Measurements from ENCODE around the gene MAPK14.
A peak's percentile ranks its signal among the peaks of the same experiment; 100 is the strongest.
"Not testable (repeated sequence)": the region's sequence is repeated elsewhere in the genome, so short reads cannot be mapped to it uniquely, and the experiment has no call there.

Gene MAPK14

DNA sequence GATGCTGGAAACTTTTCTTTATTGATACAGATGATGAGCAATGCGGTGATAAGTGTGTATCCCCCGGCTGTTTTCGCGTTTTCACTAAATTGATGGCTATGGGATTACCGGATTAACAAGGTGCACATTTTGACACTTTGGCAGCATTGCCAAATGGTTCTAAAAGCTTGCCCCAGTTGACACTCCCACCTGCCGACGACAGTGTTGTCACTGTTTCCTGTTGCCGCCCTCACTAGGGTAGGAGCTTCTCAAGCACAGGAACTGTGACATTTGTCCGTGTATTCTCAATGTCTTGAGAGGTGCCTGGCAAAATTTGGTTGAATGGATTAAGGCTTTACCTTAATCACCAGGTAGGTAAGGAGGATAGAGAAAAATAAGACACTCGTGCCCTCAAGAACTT is 92.9 kb downstream of the MAPK14 start:
- DNase-seq (ENCODE audit: extremely low read depth in 1 of 2, low read depth in 1 of 2): peak; percentile 39 to 64

DNA sequence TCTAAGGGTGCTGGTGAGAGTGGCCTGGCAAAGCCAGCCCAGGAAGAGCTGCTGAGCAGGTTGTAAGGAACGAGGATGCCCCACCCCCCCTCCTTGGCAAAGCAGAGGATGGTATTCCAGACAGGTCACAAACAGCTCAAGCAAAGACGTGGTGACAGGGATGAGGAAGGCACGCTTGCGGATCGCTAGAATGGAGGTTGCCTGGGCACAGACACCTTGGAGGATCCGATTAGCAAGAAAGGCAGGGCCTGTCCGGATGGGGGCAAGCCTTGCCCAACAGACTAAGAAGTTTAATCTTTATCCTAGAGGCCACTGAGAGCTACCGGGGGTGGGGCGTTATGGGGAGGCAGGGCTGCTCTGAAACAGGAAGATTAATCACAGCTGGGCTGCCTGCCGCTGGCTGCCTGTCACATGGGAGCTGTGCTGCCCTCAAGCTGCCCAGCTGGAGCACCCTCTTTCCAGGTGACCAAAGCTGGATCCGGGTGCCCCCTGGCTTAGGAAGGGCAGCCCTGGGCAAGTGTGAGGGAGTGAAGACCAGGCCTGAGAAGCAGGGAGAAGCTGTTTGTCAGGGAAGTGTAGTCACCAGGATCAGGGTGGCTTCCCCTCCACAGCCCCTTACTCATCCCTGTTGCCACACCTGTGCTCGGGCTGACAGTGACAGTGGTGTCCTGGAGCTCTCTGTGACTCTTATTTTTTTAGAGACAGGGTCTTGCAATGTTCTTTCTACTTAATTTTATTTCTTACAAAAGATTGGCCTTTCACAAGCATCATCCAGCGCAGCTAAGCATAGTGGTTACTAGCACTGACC is 93.6 kb downstream of the MAPK14 start:
- DNase-seq (ENCODE audit: extremely low read depth in 1 of 2, low read depth in 1 of 2): peak; percentile 35 to 62

DNA sequence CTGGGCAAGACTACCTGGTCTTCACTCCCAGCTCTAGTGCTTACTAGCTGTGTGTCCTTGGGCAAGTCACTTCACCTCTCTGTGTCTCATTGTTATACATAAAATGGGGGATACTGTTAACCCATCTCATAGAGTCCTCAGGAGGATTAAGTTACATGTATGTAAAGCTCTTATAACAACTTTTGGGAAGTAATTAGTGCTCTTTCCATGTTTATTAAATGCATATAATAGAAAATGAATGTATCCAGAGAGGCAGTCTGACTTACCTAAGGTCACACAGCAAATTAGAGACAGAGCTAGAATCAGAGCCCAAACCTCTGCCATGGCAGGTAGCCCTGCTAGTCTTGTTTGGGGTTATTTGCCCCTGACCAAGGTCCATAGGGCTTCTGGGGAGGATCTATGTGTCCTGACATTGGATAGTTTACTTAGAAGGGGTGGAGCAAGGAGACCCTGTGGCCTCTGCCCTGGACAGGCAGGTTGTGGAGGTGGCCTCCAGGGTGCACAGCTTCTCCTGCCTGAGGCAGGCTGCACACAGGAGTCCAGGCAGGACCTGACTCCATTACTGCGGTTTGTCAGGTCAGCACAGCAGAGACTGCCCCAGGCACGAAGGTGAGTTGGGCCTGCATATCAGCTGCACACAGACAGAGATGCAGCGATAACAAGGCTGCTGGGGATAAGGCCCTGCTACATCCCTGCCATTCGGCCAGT is 94.3 kb downstream of the MAPK14 start:
- DNase-seq (ENCODE audit: extremely low read depth in 1 of 2, low read depth in 1 of 2): no peak

DNA sequence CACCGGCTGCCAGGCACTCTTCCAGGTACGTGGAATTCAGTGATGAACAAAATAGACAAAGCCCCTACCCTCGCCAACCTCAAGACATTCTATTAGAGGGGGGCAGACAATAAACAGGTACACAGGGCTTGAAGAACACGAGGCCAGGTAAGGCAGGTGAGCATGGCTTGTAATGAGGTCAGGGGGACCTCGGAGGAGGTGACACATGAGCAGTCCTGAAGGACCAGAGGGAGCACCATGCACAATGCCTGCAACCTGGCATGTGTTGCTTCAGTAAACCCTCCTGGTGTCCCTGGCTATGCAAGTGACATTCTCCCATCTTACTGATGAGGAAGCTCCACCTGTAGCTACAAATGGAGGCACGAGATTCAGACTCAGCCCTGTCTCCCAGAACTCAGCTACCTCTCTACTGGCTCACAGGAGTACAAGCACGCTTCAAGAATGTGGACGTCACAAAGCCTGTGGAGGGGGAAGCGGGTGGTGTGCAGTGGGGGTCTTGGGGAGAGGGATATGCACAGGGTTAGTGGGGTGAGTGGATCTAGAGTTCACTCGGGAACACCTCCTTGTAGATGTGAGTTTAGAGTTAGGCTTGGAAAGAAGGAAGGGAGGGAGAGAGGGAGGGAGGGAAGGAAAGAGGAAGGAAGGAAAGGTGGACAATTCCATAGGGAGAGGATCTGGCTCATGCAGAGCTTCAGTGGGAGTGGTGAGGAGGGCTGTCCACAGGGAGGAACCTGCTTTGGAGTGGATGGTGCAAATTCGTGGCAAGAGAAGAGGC is 95.1 kb downstream of the MAPK14 start:
- DNase-seq (ENCODE audit: extremely low read depth in 1 of 2, low read depth in 1 of 2): no peak

DNA sequence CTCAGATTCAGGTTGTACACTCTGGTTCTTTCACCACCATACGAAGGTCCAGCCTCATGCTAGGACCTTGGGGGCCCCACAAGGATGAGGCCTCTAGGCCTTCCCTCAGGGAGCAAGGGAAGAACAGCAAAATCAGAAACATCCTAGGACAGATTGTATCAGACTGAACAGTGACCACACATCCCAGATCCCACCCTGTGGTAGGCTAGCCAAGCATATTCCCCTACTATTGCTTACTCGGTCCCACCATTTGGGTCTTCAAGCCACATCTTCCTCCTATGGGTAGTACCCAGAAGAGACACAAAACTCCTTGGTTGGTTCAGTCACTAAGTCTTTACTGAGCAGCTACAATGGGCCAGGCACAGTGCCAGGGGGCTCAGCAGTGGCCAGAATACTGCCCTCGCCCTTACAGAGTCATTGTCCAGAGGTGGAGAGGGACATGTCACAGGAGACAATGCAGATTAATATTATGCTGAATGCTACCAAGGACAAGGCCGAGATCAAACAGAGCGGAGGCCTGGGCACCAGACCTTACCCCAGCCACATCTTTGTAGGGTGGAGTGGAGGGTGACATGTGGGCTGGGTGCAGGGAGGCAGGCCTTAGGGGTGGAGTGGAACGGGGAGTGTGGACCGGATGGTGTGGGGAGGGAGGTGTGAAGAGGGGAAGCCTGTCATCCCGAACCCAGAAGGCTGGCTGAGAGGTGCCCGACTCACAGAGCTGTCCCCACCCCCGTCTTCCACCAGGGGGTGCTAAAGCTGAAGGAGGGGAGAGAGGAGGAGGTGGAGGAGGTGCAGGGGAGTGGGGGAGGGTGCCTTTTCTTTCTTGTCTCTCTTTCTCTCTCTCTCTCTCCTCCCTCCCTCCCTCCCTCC is 95.9 kb downstream of the MAPK14 start:
- DNase-seq (ENCODE audit: extremely low read depth in 1 of 2, low read depth in 1 of 2): peak; percentile 81 to 88

DNA sequence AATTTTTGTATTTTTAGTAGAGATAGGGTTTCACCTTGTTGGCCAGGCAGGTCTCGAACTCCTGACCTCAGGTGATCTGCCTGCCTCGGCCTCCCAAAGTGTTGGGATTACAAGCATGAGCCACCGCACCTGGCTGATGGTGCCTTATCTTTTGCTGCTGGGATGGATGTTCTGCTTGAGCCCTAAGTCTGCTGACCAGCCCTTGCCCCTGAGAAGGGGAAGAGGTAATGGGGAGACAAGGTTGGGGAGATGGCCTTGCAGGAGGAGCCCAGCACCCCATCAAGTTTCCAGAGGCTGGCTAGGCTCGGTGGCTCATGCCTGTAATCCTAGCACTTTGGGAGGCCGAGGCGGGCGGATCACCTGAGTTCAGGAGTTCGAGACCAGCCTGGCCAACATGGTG is 96.7 kb downstream of the MAPK14 start:
- not testable (repeated sequence) for DNase-seq (ENCODE audit: extremely low read depth in 1 of 2, low read depth in 1 of 2)

DNA sequence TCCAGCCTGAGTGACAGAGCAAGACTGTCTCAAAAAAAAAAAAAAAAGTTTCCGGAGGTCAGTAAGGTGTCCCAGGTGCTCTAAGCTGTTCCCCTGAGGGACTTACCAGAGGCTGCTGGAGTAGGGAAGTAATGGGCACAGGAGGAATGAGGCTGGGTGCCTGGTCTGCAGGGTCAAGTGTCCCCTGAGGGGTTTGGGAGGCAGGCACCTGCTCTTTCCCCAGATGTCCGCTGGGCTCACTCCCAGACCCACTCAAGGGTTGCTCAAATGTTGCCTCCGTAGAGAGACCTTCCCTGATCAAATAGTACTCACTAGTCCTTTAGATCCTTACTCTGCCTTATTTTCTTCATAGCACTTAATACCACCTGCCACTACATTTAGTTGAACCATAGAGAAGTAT is 97.3 kb downstream of the MAPK14 start:
- DNase-seq (ENCODE audit: extremely low read depth in 1 of 2, low read depth in 1 of 2): no peak

DNA sequence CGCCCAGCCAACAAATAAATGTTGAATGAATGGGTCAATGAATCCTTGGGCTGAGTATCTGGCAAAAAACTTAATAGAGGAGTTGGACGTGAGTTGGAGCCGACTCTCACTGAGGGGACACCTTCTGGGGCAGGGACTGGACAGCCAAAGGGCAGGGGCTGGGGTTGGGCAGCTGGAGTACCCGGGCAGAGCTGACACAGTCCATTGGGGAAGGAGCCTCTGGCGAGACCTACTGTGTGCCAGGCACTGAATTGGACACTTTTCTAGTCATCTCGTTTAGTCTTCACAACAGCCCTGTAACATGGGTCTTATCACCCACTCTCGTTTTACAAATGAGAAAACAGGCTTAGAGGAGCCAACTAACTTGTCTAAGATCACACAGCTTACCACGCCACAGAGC is 98.0 kb downstream of the MAPK14 start:
- DNase-seq (ENCODE audit: extremely low read depth in 1 of 2, low read depth in 1 of 2): no peak

DNA sequence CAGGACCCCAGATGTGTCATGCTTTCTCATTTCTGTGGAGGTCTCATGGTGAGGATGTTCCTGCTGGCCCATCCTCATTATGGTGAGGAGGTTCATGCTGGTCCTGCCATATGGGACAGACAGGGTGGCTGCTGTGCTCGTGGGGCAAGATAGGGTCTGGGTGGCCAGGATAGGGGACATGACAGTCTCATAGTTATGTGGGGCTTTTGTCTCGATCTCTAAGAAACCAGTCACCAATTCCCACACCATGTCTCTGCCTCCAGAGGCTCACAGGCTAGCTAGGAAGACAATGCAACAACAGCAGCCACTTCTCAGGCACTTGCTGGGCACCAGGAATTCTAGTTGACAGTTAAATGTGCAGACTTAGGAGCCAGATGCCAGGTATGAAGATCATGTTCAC is 98.5 kb downstream of the MAPK14 start:
- no peak for DNase-seq (ENCODE audit: extremely low read depth in 1 of 2, low read depth in 1 of 2)

DNA sequence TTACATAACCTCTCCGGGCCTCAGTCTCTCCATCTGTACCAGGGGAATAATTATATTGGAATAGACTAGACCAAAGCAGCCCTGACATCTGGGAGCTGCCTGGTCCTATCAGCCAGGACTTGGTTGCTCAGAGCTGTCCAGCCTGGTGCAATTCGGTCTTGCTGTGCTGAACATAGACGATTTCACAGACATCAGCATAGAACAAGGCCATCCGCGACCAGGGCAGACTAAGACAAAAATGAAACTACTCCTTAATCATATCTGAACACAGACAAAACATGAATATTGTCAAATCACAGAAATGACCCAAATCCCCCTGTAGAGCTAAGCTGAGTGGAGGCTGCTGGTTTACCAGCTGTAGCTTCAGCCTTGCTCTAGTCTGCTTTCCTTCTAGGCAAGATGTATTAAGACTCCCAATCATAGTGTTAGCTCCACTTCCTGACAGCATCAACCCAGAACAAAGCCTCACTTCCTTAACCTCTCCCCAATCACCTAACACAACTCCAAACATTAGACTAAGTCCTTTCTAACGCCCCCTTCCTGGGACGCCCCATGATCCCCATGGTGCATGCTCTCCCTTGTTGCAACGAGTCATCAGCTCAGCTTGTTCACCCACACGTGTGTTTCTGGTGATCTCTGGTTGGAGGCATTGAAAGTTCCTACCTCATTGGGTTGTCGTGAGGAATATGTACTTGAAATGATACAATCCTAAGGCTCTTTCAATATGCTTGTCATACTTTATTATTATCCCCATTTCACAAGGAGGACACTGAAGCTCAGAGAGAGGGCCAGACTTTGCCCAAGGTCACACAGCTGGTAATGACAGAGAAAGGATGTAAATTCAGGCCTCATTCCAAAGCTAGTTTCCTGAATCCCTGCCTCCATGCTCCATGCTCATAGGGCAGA is 99.2 kb downstream of the MAPK14 start:
- DNase-seq (ENCODE audit: extremely low read depth in 1 of 2, low read depth in 1 of 2): no peak

DNA sequence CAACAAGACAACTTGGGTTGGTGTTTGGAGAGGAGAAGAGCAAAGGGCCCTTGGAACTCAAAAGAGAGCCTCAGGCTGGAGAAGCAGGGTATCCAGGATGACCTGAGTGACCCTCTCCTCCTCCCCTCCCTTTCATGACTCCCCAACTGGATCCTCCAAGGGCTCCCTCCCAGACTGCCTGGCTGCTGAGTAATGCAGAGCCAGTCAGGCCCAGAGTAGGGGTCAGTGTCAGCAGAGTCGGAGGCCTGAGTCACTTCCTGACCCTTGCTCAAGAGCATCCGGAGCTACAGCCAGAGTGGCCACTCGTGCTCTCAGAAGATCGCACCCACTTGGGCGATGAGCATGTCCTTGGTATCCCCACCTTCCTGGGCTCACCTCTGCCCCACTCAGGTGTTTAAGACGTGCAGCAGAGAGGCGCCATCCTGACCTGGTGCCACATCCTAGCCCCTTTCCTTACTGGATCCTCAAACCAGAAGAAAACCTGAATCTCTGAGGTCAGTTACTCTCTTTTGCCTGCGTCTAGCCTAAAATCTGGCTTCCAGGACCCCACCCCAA is 99.9 kb downstream of the MAPK14 start:
- no peak for DNase-seq (ENCODE audit: extremely low read depth in 1 of 2, low read depth in 1 of 2)

DNA sequence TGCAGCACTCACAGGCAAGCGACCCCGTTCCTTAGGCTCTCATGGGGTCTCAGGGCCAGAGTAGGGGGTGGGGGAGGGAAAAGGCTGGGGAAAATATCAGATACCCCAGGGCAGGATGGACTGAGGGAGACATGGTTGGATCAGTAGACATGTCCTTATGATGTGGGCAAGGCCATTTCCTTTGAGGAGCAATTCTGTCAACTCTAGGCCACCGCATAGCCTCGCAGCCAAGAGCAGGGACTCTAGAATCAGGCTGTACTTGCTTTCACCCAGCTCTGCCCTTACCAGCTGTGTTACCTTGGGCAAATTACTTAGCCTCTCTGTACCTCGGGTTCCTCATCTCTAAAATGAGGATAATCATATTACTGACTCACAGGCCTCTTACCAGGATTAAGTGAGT is 100.5 kb downstream of the MAPK14 start:
- no peak for DNase-seq (ENCODE audit: extremely low read depth in 1 of 2, low read depth in 1 of 2)

DNA sequence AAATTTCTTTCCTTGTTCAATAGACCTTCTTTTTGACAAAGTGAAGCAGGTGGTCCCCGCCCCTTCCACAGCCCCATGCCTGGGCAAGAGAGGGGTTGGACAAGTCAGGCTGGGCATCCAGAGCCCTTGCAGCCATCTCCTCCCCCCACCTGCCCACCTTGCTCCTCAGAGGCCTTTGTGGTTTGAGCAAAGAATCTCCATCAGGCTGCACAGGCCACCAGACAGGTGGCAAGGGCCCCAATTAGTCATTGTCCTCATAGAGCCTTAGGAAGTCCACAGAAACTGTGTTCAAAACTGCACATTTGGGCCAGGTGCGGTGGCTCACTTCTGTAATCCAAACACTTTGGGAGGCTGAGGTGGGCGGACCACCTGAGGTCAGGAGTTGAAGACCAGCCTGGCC is 101.2 kb downstream of the MAPK14 start:
- no peak for DNase-seq (ENCODE audit: extremely low read depth in 1 of 2, low read depth in 1 of 2)

DNA sequence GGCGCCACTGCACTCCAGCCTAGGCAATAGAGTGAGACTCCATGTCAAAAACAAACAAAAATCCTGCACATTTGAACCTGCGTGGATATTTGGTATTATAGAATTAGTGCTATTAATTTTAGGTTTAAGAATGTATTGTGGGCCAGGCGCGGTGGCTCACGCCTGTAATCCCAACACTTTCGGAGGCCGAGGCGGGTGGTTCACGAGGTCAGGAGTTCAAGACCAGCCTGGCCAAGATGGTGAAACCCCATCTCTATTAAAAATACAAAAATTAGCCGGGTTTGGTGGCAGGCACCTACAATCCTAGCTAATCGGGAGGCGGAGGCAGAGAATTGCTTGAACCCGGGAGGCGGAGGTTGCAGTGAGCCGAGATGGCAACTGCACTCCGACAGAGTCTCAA is 101.7 kb downstream of the MAPK14 start:
- not testable (repeated sequence) for DNase-seq (ENCODE audit: extremely low read depth in 1 of 2, low read depth in 1 of 2)

DNA sequence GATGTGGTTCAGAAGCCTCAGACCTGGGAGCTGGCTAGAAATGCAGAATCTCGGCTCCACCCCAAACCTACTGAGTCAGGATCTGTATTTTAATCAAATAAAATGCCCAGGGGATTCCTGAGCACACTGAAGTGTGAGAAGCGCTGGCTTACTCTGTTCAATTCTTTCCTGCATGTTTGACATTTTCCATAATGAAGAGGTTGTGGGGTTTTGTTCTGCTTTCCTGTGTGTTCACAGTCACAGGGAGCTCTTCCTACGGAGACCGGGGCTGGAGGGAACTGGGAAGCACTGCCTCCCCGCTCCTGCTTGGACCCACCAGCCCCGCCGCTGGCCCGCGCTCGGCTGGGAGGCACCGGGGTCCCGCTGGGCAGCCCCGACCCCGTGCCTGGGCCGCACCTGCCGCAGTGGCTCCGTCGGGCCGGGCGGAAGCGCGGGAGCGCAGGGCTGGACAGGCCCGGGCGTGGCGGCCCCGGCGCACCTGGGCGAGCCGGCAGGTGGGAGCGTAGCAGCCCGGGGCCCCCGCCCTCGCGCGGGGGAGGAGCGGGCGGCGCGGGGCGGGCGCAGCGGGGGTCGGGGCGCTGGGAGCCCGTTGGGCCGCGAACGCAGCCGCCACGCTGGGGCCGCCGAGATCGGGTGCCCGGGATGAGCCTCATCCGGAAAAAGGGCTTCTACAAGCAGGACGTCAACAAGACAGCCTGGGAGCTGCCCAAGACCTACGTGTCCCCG is 102.5 kb downstream of the MAPK14 start, which contains the start of gene MAPK13:
TSS of gene MAPK13 (plus strand) at position 573 of the 726 bp plus-strand sequence. CDS start at position 643, 70 bp downstream.
- DNase-seq (ENCODE audit: extremely low read depth in 1 of 2, low read depth in 1 of 2): no peak

DNA sequence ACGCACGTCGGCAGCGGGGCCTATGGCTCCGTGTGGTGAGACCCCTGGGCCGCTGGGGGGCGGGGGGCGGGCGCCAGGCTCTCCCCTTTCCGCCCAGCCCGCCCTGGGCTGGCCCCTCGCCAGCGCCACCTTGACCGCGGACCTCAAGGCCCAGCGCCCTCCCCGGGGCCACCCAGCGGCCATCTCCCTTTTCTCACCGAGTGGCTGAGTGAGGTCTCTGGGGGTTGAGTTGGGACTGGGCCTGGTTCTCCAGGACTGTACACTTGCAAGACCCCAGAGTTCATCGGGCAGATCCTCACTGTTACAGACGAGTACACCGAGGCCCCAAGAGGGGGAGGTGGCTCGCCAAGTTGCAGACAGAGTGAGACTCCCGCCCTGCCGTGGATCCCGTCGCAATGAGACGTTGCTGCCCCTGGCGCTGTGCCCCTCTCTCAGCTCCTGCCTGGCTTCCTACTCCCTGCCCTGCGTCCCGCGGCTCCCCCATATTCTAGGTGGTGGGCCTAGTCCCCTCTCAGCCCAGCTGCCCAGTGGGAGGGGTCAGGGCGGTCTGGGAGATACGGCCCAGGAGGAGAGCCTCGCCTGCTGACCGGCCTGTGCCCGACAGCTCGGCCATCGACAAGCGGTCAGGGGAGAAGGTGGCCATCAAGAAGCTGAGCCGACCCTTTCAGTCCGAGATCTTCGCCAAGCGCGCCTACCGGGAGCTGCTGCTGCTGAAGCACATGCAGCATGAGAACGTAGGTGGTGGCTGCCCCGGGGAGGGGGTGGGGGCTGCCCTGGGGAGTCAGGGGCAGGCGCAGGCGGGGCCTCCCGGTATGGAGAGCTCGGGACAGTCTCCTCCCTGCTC is 103.3 kb downstream of the MAPK14 start:
- peak; percentile 47 to 59 for DNase-seq (ENCODE audit: extremely low read depth in 1 of 2, low read depth in 1 of 2)

DNA sequence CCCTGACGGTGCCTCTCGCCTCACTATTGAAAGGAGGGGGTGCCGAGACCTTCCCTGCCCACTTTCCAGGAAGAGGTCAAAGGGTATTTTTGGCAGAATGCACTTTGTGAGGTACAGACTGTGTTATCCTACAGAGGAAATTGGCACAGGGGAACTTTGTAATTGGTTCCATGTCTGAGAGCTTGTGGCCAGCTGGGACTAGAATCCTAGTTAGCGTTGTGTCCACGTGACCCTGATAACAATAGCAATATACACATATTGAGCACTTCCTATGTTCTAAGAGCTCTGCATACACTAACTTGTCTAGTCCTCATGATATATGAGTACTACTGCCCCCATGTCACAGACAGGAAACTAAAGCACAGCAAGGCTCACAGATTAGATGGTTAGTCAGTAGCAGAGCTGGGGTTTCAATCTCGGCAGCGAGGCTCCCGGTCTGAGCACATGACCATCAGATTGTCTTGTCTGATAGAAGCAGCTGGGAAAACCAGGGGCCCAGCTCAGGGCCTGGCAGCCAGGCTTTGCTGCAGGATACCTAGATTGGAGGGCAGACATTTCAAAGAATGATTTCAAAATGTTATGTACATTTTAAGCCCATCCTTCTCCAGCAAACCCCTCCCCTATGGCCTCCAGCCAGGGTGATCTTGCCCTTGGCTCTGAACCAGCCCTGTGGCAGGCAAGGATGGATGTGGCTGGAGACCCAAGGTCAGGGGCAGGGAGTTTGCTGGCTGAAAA is 104.1 kb downstream of the MAPK14 start:
- DNase-seq (ENCODE audit: extremely low read depth in 1 of 2, low read depth in 1 of 2): peak; percentile 26 to 64
